GM12875 (cell line): ENCODE data around the gene PPEF1.

Source experiments
- H3K4me3 ChIP-seq: one replicate; pipeline ENCODE4 v1.5.1; 2011; ENCODE audit warnings: low read depth, low read length, control low read depth
- TF ChIP-seq, protein P1 (sequence below): IDR thresholded peaks from 2 replicates; pipeline ENCODE4 v1.5.1; 2011; ENCODE audit warnings: low read depth, mild to moderate bottlenecking, control low read depth, inconsistent platforms, low read length, moderate library complexity, borderline replicate concordance; ENCODE audit not compliant: insufficient read depth

The PPEF1 gene

DNA sequence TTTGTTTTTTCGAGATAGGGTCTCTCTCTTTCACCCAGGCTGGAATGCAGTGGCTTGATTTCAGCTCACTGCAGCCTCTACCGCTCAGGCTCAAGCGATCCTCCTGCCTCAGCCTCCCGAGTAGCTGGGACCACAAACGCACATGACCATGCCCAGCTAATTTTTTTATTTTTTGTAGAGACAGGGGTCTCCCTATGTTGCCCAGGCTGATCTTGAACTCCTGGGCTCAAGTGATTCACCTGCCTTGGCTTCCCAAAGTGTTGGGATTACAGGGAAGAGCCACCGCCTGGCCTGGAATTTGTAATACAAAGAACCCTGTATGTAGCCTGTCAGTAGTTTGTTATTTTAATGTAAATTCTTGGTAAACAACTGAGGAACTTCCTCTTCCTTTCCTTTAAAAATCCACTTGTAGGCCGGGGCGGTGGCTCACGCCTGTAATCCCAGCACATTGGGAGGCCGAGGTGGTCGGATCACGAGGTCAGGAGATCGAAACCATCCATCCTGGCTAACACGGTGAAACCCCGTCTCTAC lies 157.0 kb downstream of the PPEF1 start:
- TF ChIP-seq, protein P1, sequence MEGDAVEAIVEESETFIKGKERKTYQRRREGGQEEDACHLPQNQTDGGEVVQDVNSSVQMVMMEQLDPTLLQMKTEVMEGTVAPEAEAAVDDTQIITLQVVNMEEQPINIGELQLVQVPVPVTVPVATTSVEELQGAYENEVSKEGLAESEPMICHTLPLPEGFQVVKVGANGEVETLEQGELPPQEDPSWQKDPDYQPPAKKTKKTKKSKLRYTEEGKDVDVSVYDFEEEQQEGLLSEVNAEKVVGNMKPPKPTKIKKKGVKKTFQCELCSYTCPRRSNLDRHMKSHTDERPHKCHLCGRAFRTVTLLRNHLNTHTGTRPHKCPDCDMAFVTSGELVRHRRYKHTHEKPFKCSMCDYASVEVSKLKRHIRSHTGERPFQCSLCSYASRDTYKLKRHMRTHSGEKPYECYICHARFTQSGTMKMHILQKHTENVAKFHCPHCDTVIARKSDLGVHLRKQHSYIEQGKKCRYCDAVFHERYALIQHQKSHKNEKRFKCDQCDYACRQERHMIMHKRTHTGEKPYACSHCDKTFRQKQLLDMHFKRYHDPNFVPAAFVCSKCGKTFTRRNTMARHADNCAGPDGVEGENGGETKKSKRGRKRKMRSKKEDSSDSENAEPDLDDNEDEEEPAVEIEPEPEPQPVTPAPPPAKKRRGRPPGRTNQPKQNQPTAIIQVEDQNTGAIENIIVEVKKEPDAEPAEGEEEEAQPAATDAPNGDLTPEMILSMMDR = no peak
- no peak overlapping the region for H3K4me3 ChIP-seq

DNA sequence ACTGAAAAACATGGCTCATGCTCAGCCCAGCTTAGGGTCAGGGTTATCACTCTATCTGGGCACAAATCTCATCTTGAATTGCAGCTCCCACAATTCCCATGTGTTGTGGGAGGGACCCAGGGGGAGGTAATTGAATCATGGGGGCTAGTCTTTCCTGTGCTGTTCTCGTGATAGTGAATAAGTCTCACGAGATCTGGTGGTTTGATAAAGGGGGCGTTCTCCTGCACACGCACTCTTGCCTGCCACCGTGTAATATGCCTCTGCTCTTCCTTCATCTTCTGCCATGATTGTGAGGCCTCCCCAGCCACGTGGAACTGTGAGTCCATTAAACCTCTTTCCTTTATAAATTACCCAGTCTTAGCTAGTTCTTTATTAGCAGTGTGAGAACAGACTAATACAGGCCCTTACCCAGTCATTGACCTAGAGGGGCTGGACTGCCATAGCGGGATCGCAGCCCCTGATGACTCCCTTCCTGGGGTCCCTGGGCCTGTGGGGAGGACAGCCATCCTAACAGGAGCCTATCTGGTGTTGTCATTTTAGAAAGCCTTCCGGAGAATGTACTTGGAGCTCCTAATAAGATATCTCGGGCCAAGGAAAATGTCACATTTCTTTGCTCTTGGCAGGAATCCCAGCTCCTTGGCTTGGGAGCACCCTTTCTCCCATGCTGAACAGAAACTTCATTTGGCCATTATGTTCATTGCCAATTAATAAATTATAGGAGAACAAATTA lies 163.9 kb downstream of the PPEF1 start:
- no peak overlapping the region for H3K4me3 ChIP-seq
- TF ChIP-seq, protein P1 = no peak

DNA sequence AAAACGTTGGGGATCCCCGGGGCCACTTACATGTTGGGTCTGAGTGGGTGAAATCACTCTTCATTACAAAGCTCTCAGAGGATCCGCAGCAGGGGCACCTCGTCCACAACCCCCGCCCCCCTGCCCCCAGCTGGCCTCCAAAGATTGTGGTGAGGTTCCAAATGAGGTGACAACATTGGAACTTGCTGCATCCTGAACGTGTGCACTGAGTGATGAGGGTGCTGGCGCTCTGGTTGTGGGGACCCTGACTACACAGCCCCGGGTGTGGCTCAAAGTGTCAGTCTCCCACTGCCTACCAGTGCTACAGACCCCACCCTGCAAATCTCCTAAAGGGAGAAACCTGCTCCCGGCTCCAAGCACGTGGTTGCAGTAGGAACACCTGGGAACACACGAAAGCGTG lies 164.5 kb downstream of the PPEF1 start:
- no peak overlapping the region for H3K4me3 ChIP-seq
- TF ChIP-seq, protein P1 = no peak

DNA sequence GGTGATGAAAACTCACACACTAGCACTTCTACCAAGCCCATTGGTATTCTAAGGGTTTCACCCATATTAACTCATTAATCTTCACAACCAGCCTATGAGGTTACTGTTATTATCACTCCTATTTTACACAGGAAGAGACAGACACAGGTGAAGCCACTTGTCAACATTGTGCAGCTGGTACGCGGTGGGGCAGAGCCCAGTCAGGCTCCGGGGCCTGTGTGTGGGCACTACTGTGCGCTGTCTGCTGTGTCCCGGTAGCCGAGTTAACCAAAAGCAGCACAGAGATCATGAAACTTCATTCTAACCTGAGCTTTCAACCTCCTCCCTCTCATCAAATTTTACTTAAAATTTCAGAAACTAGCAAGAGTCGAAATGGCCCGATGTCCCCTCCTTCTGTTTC lies 165.2 kb downstream of the PPEF1 start:
- TF ChIP-seq, protein P1 = no peak
- no peak overlapping the region for H3K4me3 ChIP-seq

DNA sequence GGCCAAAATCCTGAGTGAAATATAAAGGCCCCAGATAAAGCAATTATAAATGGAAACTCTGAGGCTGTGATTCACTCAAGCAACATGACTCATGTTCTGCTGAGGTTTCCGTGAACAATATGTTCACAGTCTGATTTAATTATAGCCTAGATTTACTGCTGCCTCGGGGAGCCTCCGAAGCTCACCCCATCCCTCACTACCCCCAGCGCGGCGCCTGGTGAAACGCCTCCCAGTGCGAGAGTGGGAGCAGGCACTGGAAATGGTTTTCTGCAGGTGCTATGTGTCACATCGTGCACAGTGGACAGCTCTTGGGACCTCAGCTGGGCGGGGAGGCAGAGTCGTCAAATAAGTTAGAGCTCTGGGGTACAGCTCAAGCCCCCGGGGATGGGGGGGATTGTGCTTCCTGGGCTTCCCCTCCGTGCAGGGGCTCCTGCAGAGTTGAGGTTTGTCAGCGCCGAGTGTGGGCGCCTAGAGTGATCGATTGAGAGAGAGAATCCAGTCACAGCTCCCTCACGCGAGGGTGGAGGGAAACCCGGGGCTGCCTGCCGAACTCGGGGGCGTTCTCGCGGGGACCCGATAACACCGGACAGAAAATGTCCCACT lies 165.8 kb downstream of the PPEF1 start:
- H3K4me3 ChIP-seq = no peak overlapping the region
- TF ChIP-seq, protein P1 = no peak

DNA sequence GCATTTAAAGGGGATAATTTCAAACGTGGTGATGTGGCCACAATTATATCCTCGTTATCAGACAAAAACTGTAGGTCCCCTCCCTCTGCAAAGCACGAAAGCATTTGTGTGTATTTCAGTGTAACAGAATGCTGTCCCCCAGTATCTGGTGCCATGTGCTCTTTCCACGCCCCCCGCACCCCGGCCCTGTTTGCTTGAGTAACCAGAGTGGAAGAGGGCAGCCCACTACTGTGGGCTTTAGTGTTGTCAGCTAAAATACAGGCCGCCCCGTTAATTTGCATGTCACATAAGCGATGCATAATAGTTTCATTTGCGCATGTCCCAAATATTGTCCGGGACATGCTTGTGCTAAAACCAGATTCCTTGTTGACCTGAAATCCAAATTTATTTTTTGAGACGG lies 166.4 kb downstream of the PPEF1 start:
- TF ChIP-seq, protein P1 = no peak
- no peak overlapping the region for H3K4me3 ChIP-seq
